ENCODE results near the gene EPYC. TPM values are rescaled to one million over a fixed set of nuclear protein-coding genes. Genes with fewer than 3 reads are reported as not detected.

Gene EPYC, protein sequence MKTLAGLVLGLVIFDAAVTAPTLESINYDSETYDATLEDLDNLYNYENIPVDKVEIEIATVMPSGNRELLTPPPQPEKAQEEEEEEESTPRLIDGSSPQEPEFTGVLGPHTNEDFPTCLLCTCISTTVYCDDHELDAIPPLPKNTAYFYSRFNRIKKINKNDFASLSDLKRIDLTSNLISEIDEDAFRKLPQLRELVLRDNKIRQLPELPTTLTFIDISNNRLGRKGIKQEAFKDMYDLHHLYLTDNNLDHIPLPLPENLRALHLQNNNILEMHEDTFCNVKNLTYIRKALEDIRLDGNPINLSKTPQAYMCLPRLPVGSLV
- total RNA-seq (2022) (not detected in 2 replicates), Bru-seq, nascent RNA (not detected), BruChase-seq, experiment 1, labeled RNA remaining after a 6-hour chase (not detected), BruChase-seq, experiment 2, labeled RNA remaining after a 2-hour chase (not detected)
- long read RNA-seq = 0 reads

DNA sequence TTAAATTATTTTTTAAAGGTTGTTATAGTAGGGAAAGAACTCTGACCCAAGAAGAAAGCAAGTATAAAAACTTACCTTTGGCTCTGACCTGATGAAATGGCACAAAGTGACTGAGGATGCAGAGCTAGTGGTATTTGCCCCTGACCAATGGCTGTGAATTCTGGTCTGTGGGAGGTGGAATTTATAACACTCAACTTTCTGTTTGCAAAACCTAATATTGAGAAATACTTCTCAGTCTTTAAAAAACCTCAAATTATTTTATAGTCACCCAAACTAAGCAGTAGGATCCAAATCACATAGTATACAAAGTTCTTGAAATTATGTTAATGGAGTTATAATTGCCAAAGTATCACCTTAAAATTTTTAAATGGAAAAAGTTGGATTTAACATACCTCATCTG, at the start of gene EPYC:
Gene EPYC, minus strand, starts transcription at position 101 of the 400 bp plus-strand sequence. CDS start 2,407 bp downstream, outside the sequence.
- H3K36me3 Mint-ChIP-seq (ENCODE audit: insufficient read depth, unreplicated experiment) = no peaks in the 10 kb centered on the region
- TF ChIP-seq, protein P1, sequence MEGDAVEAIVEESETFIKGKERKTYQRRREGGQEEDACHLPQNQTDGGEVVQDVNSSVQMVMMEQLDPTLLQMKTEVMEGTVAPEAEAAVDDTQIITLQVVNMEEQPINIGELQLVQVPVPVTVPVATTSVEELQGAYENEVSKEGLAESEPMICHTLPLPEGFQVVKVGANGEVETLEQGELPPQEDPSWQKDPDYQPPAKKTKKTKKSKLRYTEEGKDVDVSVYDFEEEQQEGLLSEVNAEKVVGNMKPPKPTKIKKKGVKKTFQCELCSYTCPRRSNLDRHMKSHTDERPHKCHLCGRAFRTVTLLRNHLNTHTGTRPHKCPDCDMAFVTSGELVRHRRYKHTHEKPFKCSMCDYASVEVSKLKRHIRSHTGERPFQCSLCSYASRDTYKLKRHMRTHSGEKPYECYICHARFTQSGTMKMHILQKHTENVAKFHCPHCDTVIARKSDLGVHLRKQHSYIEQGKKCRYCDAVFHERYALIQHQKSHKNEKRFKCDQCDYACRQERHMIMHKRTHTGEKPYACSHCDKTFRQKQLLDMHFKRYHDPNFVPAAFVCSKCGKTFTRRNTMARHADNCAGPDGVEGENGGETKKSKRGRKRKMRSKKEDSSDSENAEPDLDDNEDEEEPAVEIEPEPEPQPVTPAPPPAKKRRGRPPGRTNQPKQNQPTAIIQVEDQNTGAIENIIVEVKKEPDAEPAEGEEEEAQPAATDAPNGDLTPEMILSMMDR (IDR thresholded peaks at IDR 0.05; ENCODE audit: unreplicated experiment) = no peak
- no peak within 1 kb of the TSS for H3K27ac Mint-ChIP-seq (ENCODE audit: low read depth, unreplicated experiment)
- DNase-seq (ENCODE audit: unreplicated experiment) = no peak
- H3K9me3 Mint-ChIP-seq (ENCODE audit: unreplicated experiment) = no peaks in the 10 kb centered on the region
- POLR2A ChIA-PET = interaction anchor here (0.6 kb wide), 1 partner anchor 56 kb away, joined by 3 read pairs; no protein-coding TSS in a partner anchor
- intact Hi-C loops (cut with micrococcal nuclease) = no loop called here
- H3K27me3 Mint-ChIP-seq (ENCODE audit: insufficient read depth, unreplicated experiment) = peaks cover 69% of the 10 kb centered on the region
- BruUV-seq (replicated peaks) = no TSS peak
- no peaks in the 10 kb centered on the region for H3K4me1 Mint-ChIP-seq (ENCODE audit: insufficient read depth, unreplicated experiment)
- H3K4me3 Mint-ChIP-seq (ENCODE audit: unreplicated experiment) = no peak within 1 kb of the TSS
- CTCF ChIA-PET = interaction anchor here (0.6 kb wide), 1 partner anchor 1006 kb away, joined by 3 read pairs; no protein-coding TSS in a partner anchor

DNA sequence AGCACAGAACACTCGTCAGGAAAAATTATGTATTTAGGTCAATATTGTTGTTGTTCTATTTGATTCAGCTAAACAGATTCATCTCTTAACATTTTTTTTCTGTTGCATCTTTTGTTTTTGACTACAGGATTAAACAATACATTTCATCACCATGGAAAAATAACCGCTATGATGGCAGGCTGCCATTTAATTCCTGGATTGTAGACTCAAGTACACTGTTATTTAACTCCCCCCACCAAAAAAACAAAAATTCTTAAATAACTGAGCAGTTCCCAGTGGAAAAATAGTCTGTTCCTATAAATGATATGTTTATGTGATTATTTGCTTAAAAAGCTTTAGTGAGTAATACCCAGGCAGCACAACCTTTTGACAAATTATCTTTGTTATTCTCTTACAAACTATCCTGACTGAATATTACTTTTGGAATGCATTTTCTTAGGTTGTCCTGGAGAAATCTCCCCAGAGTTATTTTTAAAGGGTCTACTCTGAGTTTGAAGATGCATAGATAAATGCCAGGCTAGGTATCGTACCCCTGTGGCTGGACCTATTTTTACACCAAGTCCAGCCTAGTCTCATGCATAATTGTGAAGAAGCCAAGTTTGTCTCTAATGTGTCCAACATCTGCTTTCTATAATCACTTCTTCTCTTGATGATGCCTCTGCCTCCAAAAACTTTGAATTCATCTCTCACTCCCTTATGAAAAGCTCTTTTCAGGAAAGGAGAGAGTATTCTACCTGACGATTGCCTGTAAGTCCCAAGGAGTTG, 49.4 kb upstream of the EPYC start:
- Mint-ChIP-seq H3K4me3 (ENCODE audit: unreplicated experiment) (no peak overlapping the region), H3K4me1 (ENCODE audit: insufficient read depth, unreplicated experiment) (no peaks in the 10 kb centered on the region), H3K27me3 (ENCODE audit: insufficient read depth, unreplicated experiment) (peaks cover 80% of the 10 kb centered on the region), H3K36me3 (ENCODE audit: insufficient read depth, unreplicated experiment) (no peaks in the 10 kb centered on the region), H3K27ac (ENCODE audit: low read depth, unreplicated experiment) (no peak overlapping the region), H3K9me3 (ENCODE audit: unreplicated experiment) (no peaks in the 10 kb centered on the region)
- BruUV-seq (replicated peaks) = no TSS peak
- TF ChIP-seq, protein P1 (IDR thresholded peaks at IDR 0.05; ENCODE audit: unreplicated experiment) = no peak
- peak; percentile 57 for DNase-seq (ENCODE audit: unreplicated experiment)
- ChIA-PET POLR2A (interaction anchor here (1.1 kb wide), 1 partner anchor 10 kb away, joined by 5 read pairs; no protein-coding TSS in a partner anchor), CTCF (no interaction called here)
- intact Hi-C loops (cut with micrococcal nuclease) = no loop called here

DNA sequence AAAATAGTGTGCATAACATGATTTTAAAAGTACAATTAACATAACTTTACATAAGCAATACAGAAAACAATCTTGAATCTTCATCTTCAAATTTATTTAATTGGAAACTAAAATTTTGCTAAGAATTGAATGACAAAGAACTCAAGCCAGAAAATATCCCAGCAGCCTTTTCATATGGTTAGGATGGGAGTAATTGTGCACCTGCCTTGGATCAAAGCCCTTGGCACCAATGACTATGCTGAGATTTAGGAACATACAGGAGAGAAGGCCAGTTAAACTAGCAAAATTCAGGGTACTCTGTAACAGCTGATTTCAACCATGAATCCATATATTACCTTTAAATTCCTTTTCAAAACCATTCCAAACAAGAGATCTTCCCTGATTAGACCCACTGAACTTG, 47.3 kb upstream of the EPYC start:
- intact Hi-C loops (cut with micrococcal nuclease) = no loop called here
- ChIA-PET POLR2A (no interaction called here), CTCF (no interaction called here)
- Mint-ChIP-seq H3K4me3 (ENCODE audit: unreplicated experiment) (no peak overlapping the region), H3K9me3 (ENCODE audit: unreplicated experiment) (no peaks in the 10 kb centered on the region), H3K27me3 (ENCODE audit: insufficient read depth, unreplicated experiment) (peaks cover 83% of the 10 kb centered on the region), H3K27ac (ENCODE audit: low read depth, unreplicated experiment) (no peak overlapping the region), H3K4me1 (ENCODE audit: insufficient read depth, unreplicated experiment) (no peaks in the 10 kb centered on the region), H3K36me3 (ENCODE audit: insufficient read depth, unreplicated experiment) (no peaks in the 10 kb centered on the region)
- DNase-seq (ENCODE audit: unreplicated experiment) = no peak
- no TSS peak for BruUV-seq (replicated peaks)
- TF ChIP-seq, protein P1 (IDR thresholded peaks at IDR 0.05; ENCODE audit: unreplicated experiment) = no peak

DNA sequence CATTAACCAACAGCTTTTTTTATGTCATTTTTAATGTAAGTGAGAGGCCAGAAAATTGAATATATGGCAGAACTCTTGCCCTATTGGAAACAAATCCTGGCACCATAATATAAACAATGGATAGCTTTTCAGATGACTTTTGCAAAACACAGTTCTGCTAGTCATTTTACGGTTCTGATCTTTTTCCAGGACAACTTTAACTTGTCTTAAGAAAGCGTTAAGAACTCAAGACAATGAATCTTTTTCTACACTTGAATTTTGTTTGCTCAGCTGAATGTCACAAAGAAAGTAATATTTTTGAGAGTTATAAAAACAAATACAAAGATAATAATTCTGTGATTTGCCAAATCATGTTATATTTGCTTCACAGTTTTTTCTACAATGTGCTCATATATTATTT, 39.8 kb upstream of the EPYC start:
- Mint-ChIP-seq H3K4me3 (ENCODE audit: unreplicated experiment) (no peak overlapping the region), H3K4me1 (ENCODE audit: insufficient read depth, unreplicated experiment) (no peaks in the 10 kb centered on the region), H3K27ac (ENCODE audit: low read depth, unreplicated experiment) (no peak overlapping the region), H3K9me3 (ENCODE audit: unreplicated experiment) (no peaks in the 10 kb centered on the region), H3K27me3 (ENCODE audit: insufficient read depth, unreplicated experiment) (peaks cover 93% of the 10 kb centered on the region), H3K36me3 (ENCODE audit: insufficient read depth, unreplicated experiment) (no peaks in the 10 kb centered on the region)
- ChIA-PET CTCF (interaction anchor here (1.1 kb wide), 1 partner anchor 64 kb away, joined by 4 read pairs; no protein-coding TSS in a partner anchor), POLR2A (no interaction called here)
- DNase-seq (ENCODE audit: unreplicated experiment) = no peak
- TF ChIP-seq, protein P1 (IDR thresholded peaks at IDR 0.05; ENCODE audit: unreplicated experiment) = no peak
- no TSS peak for BruUV-seq (replicated peaks)
- intact Hi-C loops (cut with micrococcal nuclease) = no loop called here
